ENCODE measurements around the gene GTF2H4. TPM values are rescaled to one million over a fixed set of nuclear protein-coding genes. Genes with fewer than 3 reads are reported as not detected.
"Not testable (repeated sequence)": the region's sequence is repeated elsewhere in the genome, so short reads cannot be mapped to it uniquely, and the experiment has no call there.

The GTF2H4 gene
- total RNA-seq, 1 donor from 2014 or later: 29.2 TPM

- Mint-ChIP-seq H3K4me3 (no peak overlapping the region), H3K27ac (no peak overlapping the region), H3K27me3 (ENCODE audit: insufficient read depth, low read depth) (peaks cover 10% of the 10 kb centered on the region), H3K36me3 (peaks cover 26% of the 10 kb centered on the region), H3K4me1 (peaks cover 21% of the 10 kb centered on the region), H3K9me3 (no peaks in the 10 kb centered on the region)
- DNase-seq (ENCODE audit: low spot score): no peak
- Histone ChIP-seq H3K79me2 (ENCODE audit: low read depth) (no peaks in the 10 kb centered on the region), H3K9ac (no peak overlapping the region), H3K36me3 (no peaks in the 10 kb centered on the region), H3K27ac (no peak overlapping the region), H3K4me3 (no peak overlapping the region), H3F3A (ENCODE audit: low read depth) (peaks cover 12% of the 10 kb centered on the region), H3K4me2 (no peak overlapping the region), H3K27me3 (no peaks in the 10 kb centered on the region), H4K20me1 (ENCODE audit: low read depth) (no peaks in the 10 kb centered on the region), H3K9me3 (ENCODE audit: low read depth) (no peaks in the 10 kb centered on the region), H2AFZ (replicated peaks) (no peak overlapping the region), H3K4me1 (peaks cover 15% of the 10 kb centered on the region)
- TF ChIP-seq EZH2 (IDR thresholded peaks at IDR 0.05) (no peak), EZH2phosphoT487 (IDR thresholded peaks at IDR 0.05) (no peak), CTCF (IDR thresholded peaks at IDR 0.05) (no peak)
These were observed 10.7 kb downstream of the GTF2H4 start for GRCh38 chr6:30918670-30919069.

DNA sequence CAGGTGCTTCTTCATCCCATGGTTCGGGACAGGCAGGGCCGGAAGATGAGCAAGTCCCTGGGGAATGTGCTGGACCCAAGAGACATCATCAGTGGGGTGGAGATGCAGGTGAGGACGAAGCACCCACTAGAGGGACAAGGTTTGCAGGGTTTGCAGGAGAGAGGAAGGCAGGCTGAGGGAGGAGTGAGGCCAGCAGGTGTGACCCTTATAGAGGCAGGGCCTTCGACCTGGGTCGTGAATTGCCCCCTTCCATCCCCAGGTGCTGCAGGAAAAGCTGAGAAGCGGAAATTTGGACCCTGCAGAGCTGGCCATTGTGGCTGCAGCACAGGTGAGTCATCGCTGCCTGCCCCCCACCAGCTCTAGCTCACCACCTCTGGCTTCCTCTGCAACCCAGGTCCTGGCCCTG lies 14.4 kb downstream of the GTF2H4 start:
- no peak for DNase-seq (ENCODE audit: low spot score)
- Mint-ChIP-seq H3K27ac (peak overlapping the region; percentile 42), H3K9me3 (no peaks in the 10 kb centered on the region), H3K36me3 (peaks cover 28% of the 10 kb centered on the region), H3K4me1 (no peaks in the 10 kb centered on the region), H3K27me3 (ENCODE audit: insufficient read depth, low read depth) (peaks cover 4% of the 10 kb centered on the region), H3K4me3 (no peak overlapping the region)
- Histone ChIP-seq H3K4me3 (no peak overlapping the region), H2AFZ (replicated peaks) (no peak overlapping the region), H3K27me3 (no peaks in the 10 kb centered on the region), H3K36me3 (no peaks in the 10 kb centered on the region), H3K27ac (no peak overlapping the region), H3K4me2 (no peak overlapping the region), H3F3A (ENCODE audit: low read depth) (no peaks in the 10 kb centered on the region), H3K79me2 (ENCODE audit: low read depth) (no peaks in the 10 kb centered on the region), H3K9ac (no peak overlapping the region), H3K4me1 (no peaks in the 10 kb centered on the region), H3K9me3 (ENCODE audit: low read depth) (no peaks in the 10 kb centered on the region), H4K20me1 (ENCODE audit: low read depth) (no peaks in the 10 kb centered on the region)
- no peak for TF ChIP-seq EZH2phosphoT487 (IDR thresholded peaks at IDR 0.05)
- TF ChIP-seq EZH2 (IDR thresholded peaks at IDR 0.05): no peak
- no peak for TF ChIP-seq CTCF (IDR thresholded peaks at IDR 0.05)

GRCh38 chr6:30924040-30924627 lies 16.1 kb downstream of the GTF2H4 start:
- H3K4me1 ChIP-seq; H3K27ac Mint-ChIP-seq; H3K4me3 Mint-ChIP-seq; DNase-seq (ENCODE audit: low spot score); H3K4me3 ChIP-seq; H2AFZ ChIP-seq (replicated peaks); H3K27ac ChIP-seq; H3K4me2 ChIP-seq; H3K9ac ChIP-seq; H3F3A ChIP-seq (ENCODE audit: low read depth); H3K36me3 ChIP-seq; H3K27me3 ChIP-seq; H3K79me2 ChIP-seq (ENCODE audit: low read depth); H3K27me3 Mint-ChIP-seq (ENCODE audit: insufficient read depth, low read depth); H3K4me1 Mint-ChIP-seq; H4K20me1 ChIP-seq (ENCODE audit: low read depth); H3K9me3 ChIP-seq (ENCODE audit: low read depth): not testable (repeated sequence)
- Mint-ChIP-seq H3K9me3 (peaks cover 14% of the 10 kb centered on the region), H3K36me3 (peaks cover 35% of the 10 kb centered on the region)

- no peak overlapping the region for H3K27ac Mint-ChIP-seq
- Histone ChIP-seq H3K4me2 (no peak overlapping the region), H3K27me3 (no peaks in the 10 kb centered on the region), H4K20me1 (ENCODE audit: low read depth) (no peaks in the 10 kb centered on the region), H3K36me3 (no peaks in the 10 kb centered on the region), H3K9me3 (ENCODE audit: low read depth) (no peaks in the 10 kb centered on the region), H3K27ac (no peak overlapping the region), H2AFZ (replicated peaks) (no peak overlapping the region), H3K4me1 (no peaks in the 10 kb centered on the region), H3K9ac (no peak overlapping the region), H3K4me3 (no peak overlapping the region), H3K79me2 (ENCODE audit: low read depth) (no peaks in the 10 kb centered on the region), H3F3A (ENCODE audit: low read depth) (no peaks in the 10 kb centered on the region)
- peaks cover 31% of the 10 kb centered on the region for H3K36me3 Mint-ChIP-seq
- no peak for DNase-seq (ENCODE audit: low spot score)
- TF ChIP-seq EZH2phosphoT487 (IDR thresholded peaks at IDR 0.05): no peak
- no peak for TF ChIP-seq EZH2 (IDR thresholded peaks at IDR 0.05)
- TF ChIP-seq CTCF (IDR thresholded peaks at IDR 0.05): no peak
- no peaks in the 10 kb centered on the region for H3K4me1 Mint-ChIP-seq
- peak overlapping the region; percentile 63 for H3K4me3 Mint-ChIP-seq
- H3K27me3 Mint-ChIP-seq (ENCODE audit: insufficient read depth, low read depth): peaks cover 4% of the 10 kb centered on the region
- H3K9me3 Mint-ChIP-seq: peaks cover 16% of the 10 kb centered on the region
These were observed 18.6 kb downstream of the GTF2H4 start for GRCh38 chr6:30926644-30927043.

- H3K27me3 ChIP-seq; H3K4me2 ChIP-seq; H3K79me2 ChIP-seq (ENCODE audit: low read depth); H3K4me1 Mint-ChIP-seq; H3K4me1 ChIP-seq; H3K4me3 Mint-ChIP-seq; H3K4me3 ChIP-seq; H3K9me3 ChIP-seq (ENCODE audit: low read depth); DNase-seq (ENCODE audit: low spot score); H3F3A ChIP-seq (ENCODE audit: low read depth); H3K27ac Mint-ChIP-seq; H3K9ac ChIP-seq; H3K27me3 Mint-ChIP-seq (ENCODE audit: insufficient read depth, low read depth); H2AFZ ChIP-seq (replicated peaks); H4K20me1 ChIP-seq (ENCODE audit: low read depth); H3K36me3 ChIP-seq; H3K27ac ChIP-seq: not testable (repeated sequence)
- Mint-ChIP-seq H3K36me3 (peaks cover 31% of the 10 kb centered on the region), H3K9me3 (peaks cover 16% of the 10 kb centered on the region)
These were observed 19.1 kb downstream of the GTF2H4 start for GRCh38 chr6:30927080-30927479.
